SK-N-SH treated with all-trans-retinoic acid at 6 μM for 48 hours (cell line): ENCODE results near the gene TGM1.

Experiments
- BACH2 ChIP-seq: fragments of 250-450 bp; sonication (Bioruptor Pico); IDR thresholded peaks from 2 replicates; pipeline ENCODE4 v1.9.0; 2021; ENCODE audit warnings: mild to moderate bottlenecking, borderline replicate concordance
- OSR1 ChIP-seq: fragments of 250-450 bp; sonication (Bioruptor Pico); IDR thresholded peaks from 2 replicates; pipeline ENCODE4 v1.8.0; 2022; ENCODE audit warnings: moderate library complexity, mild to moderate bottlenecking, inconsistent platforms
- RARB ChIP-seq: fragments of 250-450 bp; sonication (Bioruptor Pico); IDR thresholded peaks from 2 replicates; pipeline ENCODE4 v1.8.0; 2021; ENCODE audit warnings: mild to moderate bottlenecking, moderate library complexity
- SNAI2 ChIP-seq: fragments of 250-450 bp; sonication (Bioruptor Pico); IDR thresholded peaks from 2 replicates; pipeline ENCODE4 v1.5.0; 2020; ENCODE audit warnings: mild to moderate bottlenecking, moderate library complexity
- TOX ChIP-seq: fragments of 250-450 bp; sonication (Bioruptor Pico); IDR thresholded peaks from 2 replicates; pipeline ENCODE4 v1.8.0; 2021; ENCODE audit warnings: mild to moderate bottlenecking, moderate library complexity, borderline replicate concordance
- ZFP3 ChIP-seq: fragments of 250-450 bp; sonication (Bioruptor Pico); IDR thresholded peaks from 2 replicates; pipeline ENCODE4 v1.5.0; 2020; ENCODE audit warnings: mild to moderate bottlenecking, moderate library complexity
- ZFP30 ChIP-seq: fragments of 450-650 bp; formaldehyde crosslinking; IDR thresholded peaks from 2 replicates; pipeline ENCODE4 v1.5.0; 2022; ENCODE audit warnings: mild to moderate bottlenecking, moderate library complexity
- ZNF70 ChIP-seq: fragments of 450-650 bp; formaldehyde crosslinking; IDR thresholded peaks from 2 replicates; pipeline ENCODE4 v1.5.0; 2020; ENCODE audit warnings: mild to moderate bottlenecking, moderate library complexity
- TF ChIP-seq, protein P1 (sequence below): fragments of 250-450 bp; sonication (Bioruptor Pico); IDR thresholded peaks from 2 replicates; pipeline ENCODE4 v1.5.1; 2020; ENCODE audit warnings: low read depth, mild to moderate bottlenecking, moderate library complexity
- TF ChIP-seq, protein P2 (sequence below): fragments of 250-450 bp; sonication (Bioruptor Pico); IDR thresholded peaks from 2 replicates; pipeline ENCODE4 v1.8.0; 2020; ENCODE audit warnings: mild to moderate bottlenecking, moderate library complexity, borderline replicate concordance
- TF ChIP-seq, protein P3 (sequence below): fragments of 250-450 bp; sonication (Bioruptor Pico); IDR thresholded peaks from 2 replicates; pipeline ENCODE4 v1.5.1; 2021; ENCODE audit warnings: mild to moderate bottlenecking, moderate library complexity
- TF ChIP-seq, protein P4 (sequence below): fragments of 250-450 bp; sonication (Bioruptor Pico); IDR thresholded peaks from 2 replicates; pipeline ENCODE4 v1.5.0; 2020; ENCODE audit warnings: mild to moderate bottlenecking, moderate library complexity

DNA sequence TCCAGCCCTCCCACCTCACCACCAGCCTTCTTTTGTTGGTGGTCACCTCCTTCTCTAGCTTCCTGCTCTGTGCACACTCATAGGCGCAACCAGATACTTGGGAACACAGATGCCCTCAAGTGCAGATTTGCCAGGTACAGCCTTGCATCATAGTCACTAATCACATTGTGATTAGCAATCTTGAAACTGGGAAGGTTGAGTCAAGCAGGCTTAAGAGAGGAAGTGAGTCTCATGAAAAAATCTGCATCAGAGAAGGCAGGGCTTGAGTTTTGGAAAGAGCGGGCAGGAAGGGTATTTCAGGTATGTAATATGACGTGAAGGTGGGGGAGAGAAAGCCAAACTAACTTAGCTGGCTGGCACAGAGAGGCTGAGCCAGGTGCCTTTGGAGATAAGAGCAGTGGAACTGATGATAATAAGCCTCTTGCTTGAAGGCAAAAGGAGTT is 11.1 kb upstream of the TGM1 start:
- no peak for TF ChIP-seq ZFP30 (CRISPR knock-in tag)
- TF ChIP-seq OSR1 (CRISPR knock-in tag): no peak
- TF ChIP-seq TOX (CRISPR knock-in tag): no peak
- TF ChIP-seq, protein P1, sequence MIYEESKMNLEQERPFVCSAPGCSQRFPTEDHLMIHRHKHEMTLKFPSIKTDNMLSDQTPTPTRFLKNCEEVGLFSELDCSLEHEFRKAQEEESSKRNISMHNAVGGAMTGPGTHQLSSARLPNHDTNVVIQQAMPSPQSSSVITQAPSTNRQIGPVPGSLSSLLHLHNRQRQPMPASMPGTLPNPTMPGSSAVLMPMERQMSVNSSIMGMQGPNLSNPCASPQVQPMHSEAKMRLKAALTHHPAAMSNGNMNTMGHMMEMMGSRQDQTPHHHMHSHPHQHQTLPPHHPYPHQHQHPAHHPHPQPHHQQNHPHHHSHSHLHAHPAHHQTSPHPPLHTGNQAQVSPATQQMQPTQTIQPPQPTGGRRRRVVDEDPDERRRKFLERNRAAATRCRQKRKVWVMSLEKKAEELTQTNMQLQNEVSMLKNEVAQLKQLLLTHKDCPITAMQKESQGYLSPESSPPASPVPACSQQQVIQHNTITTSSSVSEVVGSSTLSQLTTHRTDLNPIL (CRISPR knock-in tag): no peak
- no peak for TF ChIP-seq RARB (CRISPR knock-in tag)
- TF ChIP-seq ZFP3: no peak
- TF ChIP-seq SNAI2 (CRISPR knock-in tag): no peak
- TF ChIP-seq BACH2: no peak
- TF ChIP-seq ZNF70 (CRISPR knock-in tag): no peak
- TF ChIP-seq, protein P2, sequence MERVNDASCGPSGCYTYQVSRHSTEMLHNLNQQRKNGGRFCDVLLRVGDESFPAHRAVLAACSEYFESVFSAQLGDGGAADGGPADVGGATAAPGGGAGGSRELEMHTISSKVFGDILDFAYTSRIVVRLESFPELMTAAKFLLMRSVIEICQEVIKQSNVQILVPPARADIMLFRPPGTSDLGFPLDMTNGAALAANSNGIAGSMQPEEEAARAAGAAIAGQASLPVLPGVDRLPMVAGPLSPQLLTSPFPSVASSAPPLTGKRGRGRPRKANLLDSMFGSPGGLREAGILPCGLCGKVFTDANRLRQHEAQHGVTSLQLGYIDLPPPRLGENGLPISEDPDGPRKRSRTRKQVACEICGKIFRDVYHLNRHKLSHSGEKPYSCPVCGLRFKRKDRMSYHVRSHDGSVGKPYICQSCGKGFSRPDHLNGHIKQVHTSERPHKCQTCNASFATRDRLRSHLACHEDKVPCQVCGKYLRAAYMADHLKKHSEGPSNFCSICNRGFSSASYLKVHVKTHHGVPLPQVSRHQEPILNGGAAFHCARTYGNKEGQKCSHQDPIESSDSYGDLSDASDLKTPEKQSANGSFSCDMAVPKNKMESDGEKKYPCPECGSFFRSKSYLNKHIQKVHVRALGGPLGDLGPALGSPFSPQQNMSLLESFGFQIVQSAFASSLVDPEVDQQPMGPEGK (CRISPR knock-in tag): no peak
- TF ChIP-seq, protein P3, sequence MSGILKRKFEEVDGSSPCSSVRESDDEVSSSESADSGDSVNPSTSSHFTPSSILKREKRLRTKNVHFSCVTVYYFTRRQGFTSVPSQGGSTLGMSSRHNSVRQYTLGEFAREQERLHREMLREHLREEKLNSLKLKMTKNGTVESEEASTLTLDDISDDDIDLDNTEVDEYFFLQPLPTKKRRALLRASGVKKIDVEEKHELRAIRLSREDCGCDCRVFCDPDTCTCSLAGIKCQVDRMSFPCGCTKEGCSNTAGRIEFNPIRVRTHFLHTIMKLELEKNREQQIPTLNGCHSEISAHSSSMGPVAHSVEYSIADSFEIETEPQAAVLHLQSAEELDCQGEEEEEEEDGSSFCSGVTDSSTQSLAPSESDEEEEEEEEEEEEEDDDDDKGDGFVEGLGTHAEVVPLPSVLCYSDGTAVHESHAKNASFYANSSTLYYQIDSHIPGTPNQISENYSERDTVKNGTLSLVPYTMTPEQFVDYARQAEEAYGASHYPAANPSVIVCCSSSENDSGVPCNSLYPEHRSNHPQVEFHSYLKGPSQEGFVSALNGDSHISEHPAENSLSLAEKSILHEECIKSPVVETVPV (CRISPR knock-in tag): no peak
- TF ChIP-seq, protein P4, sequence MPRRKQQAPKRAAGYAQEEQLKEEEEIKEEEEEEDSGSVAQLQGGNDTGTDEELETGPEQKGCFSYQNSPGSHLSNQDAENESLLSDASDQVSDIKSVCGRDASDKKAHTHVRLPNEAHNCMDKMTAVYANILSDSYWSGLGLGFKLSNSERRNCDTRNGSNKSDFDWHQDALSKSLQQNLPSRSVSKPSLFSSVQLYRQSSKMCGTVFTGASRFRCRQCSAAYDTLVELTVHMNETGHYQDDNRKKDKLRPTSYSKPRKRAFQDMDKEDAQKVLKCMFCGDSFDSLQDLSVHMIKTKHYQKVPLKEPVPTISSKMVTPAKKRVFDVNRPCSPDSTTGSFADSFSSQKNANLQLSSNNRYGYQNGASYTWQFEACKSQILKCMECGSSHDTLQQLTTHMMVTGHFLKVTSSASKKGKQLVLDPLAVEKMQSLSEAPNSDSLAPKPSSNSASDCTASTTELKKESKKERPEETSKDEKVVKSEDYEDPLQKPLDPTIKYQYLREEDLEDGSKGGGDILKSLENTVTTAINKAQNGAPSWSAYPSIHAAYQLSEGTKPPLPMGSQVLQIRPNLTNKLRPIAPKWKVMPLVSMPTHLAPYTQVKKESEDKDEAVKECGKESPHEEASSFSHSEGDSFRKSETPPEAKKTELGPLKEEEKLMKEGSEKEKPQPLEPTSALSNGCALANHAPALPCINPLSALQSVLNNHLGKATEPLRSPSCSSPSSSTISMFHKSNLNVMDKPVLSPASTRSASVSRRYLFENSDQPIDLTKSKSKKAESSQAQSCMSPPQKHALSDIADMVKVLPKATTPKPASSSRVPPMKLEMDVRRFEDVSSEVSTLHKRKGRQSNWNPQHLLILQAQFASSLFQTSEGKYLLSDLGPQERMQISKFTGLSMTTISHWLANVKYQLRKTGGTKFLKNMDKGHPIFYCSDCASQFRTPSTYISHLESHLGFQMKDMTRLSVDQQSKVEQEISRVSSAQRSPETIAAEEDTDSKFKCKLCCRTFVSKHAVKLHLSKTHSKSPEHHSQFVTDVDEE (CRISPR knock-in tag): no peak
